OCI-LY1 (cell line): ENCODE results near the gene RETN.

ENCODE experiments used
- H2AFZ ChIP-seq: fragments of 200-600 bp; sonication (generic), shearing (Covaris generic); 2 replicates; pipeline ENCODE4 v1.6.0; 2014; ENCODE audit warnings: antibody characterized with exemption, mild to moderate bottlenecking, low read length
- H3F3A ChIP-seq: fragments of 200-600 bp; sonication (generic), shearing (Covaris generic); 2 replicates; pipeline ENCODE4 v1.6.0; 2014; ENCODE audit warnings: mild to moderate bottlenecking, antibody characterized with exemption, low read length, moderate library complexity; ENCODE audit not compliant: insufficient read depth
- H3K27ac ChIP-seq: fragments of 200-600 bp; sonication (generic); 2 replicates; pipeline ENCODE4 v1.5.1; 2014; ENCODE audit warnings: low read length, mixed run types, mild to moderate bottlenecking, low read depth; ENCODE audit not compliant: poor library complexity, severe bottlenecking
- H3K27me3 ChIP-seq: fragments of 200-600 bp; sonication (generic); 2 replicates; pipeline ENCODE4 v1.6.0; 2014; ENCODE audit warnings: antibody characterized with exemption, mild to moderate bottlenecking, low read length, moderate library complexity; ENCODE audit not compliant: insufficient read depth
- H3K36me3 ChIP-seq: fragments of 200-600 bp; sonication (generic); 2 replicates; pipeline ENCODE4 v1.6.1; 2014; ENCODE audit warnings: mild to moderate bottlenecking, antibody characterized with exemption, low read length, moderate library complexity, mixed read lengths; ENCODE audit not compliant: insufficient read depth
- H3K4me1 ChIP-seq: fragments of 200-600 bp; sonication (generic); 2 replicates; pipeline ENCODE4 v1.5.1; 2014; ENCODE audit warnings: mild to moderate bottlenecking, low read length, moderate library complexity; ENCODE audit not compliant: insufficient read depth, severe bottlenecking
- H3K4me2 ChIP-seq: fragments of 200-600 bp; sonication (generic), shearing (Covaris generic); 2 replicates; pipeline ENCODE4 v1.6.1; 2014; ENCODE audit warnings: low read length
- H3K4me3 ChIP-seq: fragments of 200-600 bp; sonication (generic); 2 replicates; pipeline ENCODE4 v1.5.1; 2014; ENCODE audit warnings: low read length, low read depth, mild to moderate bottlenecking, mixed read lengths; ENCODE audit not compliant: poor library complexity, severe bottlenecking
- H3K79me2 ChIP-seq: fragments of 200-600 bp; shearing (Covaris generic); 2 replicates; pipeline ENCODE4 v1.6.1; 2016; ENCODE audit warnings: mixed run types, low read length, mixed read lengths; ENCODE audit not compliant: insufficient read depth
- H3K9ac ChIP-seq: fragments of 200-600 bp; sonication (generic), shearing (Covaris generic); 2 replicates; pipeline ENCODE4 v1.6.1; 2014; ENCODE audit warnings: mild to moderate bottlenecking, low read length, mixed read lengths
- H3K9me2 ChIP-seq: fragments of 200-600 bp; sonication (generic), shearing (Covaris generic); 2 replicates; pipeline ENCODE4 v1.6.1; 2014; ENCODE audit warnings: low read depth, mild to moderate bottlenecking, low read length, mixed read lengths
- H3K9me3 ChIP-seq: fragments of 200-600 bp; shearing (Covaris generic); 2 replicates; pipeline ENCODE4 v1.6.1; 2014; ENCODE audit warnings: low read length, mixed read lengths
- H4K20me1 ChIP-seq: fragments of 200-600 bp; sonication (generic), shearing (Covaris generic); 2 replicates; pipeline ENCODE4 v1.6.0; 2016; ENCODE audit warnings: mild to moderate bottlenecking, low read length; ENCODE audit not compliant: insufficient read depth
- CTCF ChIP-seq: fragments of 200-600 bp; sonication (generic), shearing (Covaris generic); IDR thresholded peaks from 2 replicates; pipeline ENCODE4 v1.5.1; 2017; ENCODE audit warnings: mild to moderate bottlenecking, antibody characterized with exemption, low read length, moderate library complexity, mixed read lengths
- EZH2 ChIP-seq: fragments of 200-600 bp; sonication (generic), shearing (Covaris generic); IDR thresholded peaks from 2 replicates; pipeline ENCODE4 v1.8.0; 2017; ENCODE audit warnings: borderline replicate concordance, mixed run types, mild to moderate bottlenecking, antibody characterized with exemption, low read length, moderate library complexity, mixed read lengths

Gene RETN

GRCh38 chr19:7636691-7637373, 32.0 kb upstream of the RETN start, which contains the start of gene STXBP2:
TSS of gene STXBP2 (plus strand) at chr19:7637110. CDS start at chr19:7637150, 40 bp downstream.
- no peak within 1 kb of the TSS for H2AFZ ChIP-seq
- TF ChIP-seq EZH2 (no peak), CTCF (no peak)
- H3K9me3 ChIP-seq, result no peaks in the 10 kb centered on the region
- H3K4me2 ChIP-seq, result peak within 1 kb of the TSS; percentile 99
- H3K9ac ChIP-seq, result peak within 1 kb of the TSS; percentile 99
- peak within 1 kb of the TSS; percentile 100 for H3K4me3 ChIP-seq
- H3F3A ChIP-seq, result no peaks in the 10 kb centered on the region; the same call in 1 of the 2 replicates
- peak within 1 kb of the TSS; percentile 18 for H3K27ac ChIP-seq
- H3K27me3 ChIP-seq, result no peaks in the 10 kb centered on the region
- no peaks in the 10 kb centered on the region; the same call in 1 of the 2 replicates for H3K36me3 ChIP-seq
- H3K79me2 ChIP-seq, result no peaks in the 10 kb centered on the region
- no peaks in the 10 kb centered on the region for H3K9me2 ChIP-seq
- no peaks in the 10 kb centered on the region for H4K20me1 ChIP-seq
- H3K4me1 ChIP-seq, result peaks cover 13% of the 10 kb centered on the region

GRCh38 chr19:7637374-7638256, 31.2 kb upstream of the RETN start:
- Histone ChIP-seq H4K20me1 (no peaks in the 10 kb centered on the region), H3K9me2 (no peaks in the 10 kb centered on the region), H3K9me3 (no peaks in the 10 kb centered on the region), H3K4me2 (peak overlapping the region; percentile 99), H3K36me3 (no peaks in the 10 kb centered on the region; the same call in 1 of the 2 replicates), H3K79me2 (no peaks in the 10 kb centered on the region), H3K9ac (peak overlapping the region; percentile 99), H3F3A (no peaks in the 10 kb centered on the region; the same call in 1 of the 2 replicates), H3K4me1 (peaks cover 13% of the 10 kb centered on the region), H3K27ac (peak overlapping the region; percentile 18), H2AFZ (no peak overlapping the region), H3K4me3 (peak overlapping the region; percentile 100), H3K27me3 (no peaks in the 10 kb centered on the region)
- TF ChIP-seq CTCF (no peak), EZH2 (no peak)

DNA sequence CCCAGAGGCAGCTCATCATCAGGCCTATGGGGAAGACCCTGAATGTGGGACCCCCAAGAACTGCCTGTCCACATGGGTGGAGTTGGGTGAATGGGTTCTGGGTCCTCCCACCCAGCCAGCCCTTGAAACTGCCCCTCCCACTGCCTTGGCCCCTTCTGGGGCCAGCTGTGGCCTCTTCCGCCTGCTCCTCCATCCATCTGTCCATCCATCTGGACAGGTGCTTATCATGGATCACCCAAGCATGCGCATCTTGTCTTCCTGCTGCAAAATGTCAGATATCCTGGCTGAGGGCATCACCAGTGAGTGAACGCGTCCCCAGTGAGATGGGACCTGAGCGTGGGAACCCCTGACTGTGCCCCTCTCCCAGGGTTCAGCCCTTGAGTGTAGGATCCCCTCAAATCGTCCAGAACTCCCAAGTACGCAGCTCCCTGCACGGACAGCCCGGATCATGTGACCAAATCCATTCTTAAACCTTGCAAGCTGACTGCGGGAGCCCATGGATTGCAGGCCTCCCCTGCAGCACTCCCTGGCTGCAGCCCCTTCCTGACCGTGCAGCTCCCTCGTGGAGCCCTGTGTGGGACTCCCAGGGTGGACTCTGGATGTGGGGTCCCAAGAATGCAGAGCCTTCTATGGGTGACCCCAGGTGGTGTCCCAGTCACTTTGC, 29.9 kb upstream of the RETN start:
- H3K36me3 ChIP-seq, result no peaks in the 10 kb centered on the region

More for the DNA sequence above, 29.9 kb upstream of the RETN start:
- TF ChIP-seq CTCF, result no peak
- no peak for TF ChIP-seq EZH2
- H3K9ac ChIP-seq, result no peak overlapping the region
- no peak overlapping the region for H3K27ac ChIP-seq
- no peaks in the 10 kb centered on the region for H3K9me3 ChIP-seq
- H3K4me2 ChIP-seq, result no peak overlapping the region
- H3K79me2 ChIP-seq, result no peaks in the 10 kb centered on the region
- no peaks in the 10 kb centered on the region for H4K20me1 ChIP-seq
- no peaks in the 10 kb centered on the region; the same call in 1 of the 2 replicates for H3F3A ChIP-seq
- no peaks in the 10 kb centered on the region for H3K9me2 ChIP-seq
- H3K4me1 ChIP-seq, result peaks cover 13% of the 10 kb centered on the region
- no peaks in the 10 kb centered on the region for H3K27me3 ChIP-seq
- no peak overlapping the region for H3K4me3 ChIP-seq
- no peak overlapping the region for H2AFZ ChIP-seq
